NCI-H526 treated with DMSO at 0.1 percent for 48 hours (cell line): ENCODE results near the gene UHRF1.
"Not testable (repeated sequence)": the region's sequence is repeated elsewhere in the genome, so short reads cannot be mapped to it uniquely, and the experiment has no call there.

ENCODE experiments used
- DNase-seq: peaks from one replicate; lab custom pipeline; 2025; lab: John Stamatoyannopoulos, UW

UHRF1 gene

GRCh38 chr19:4971816-4972495 lies 62.7 kb downstream of the UHRF1 start:
- no peak for DNase-seq

DNA sequence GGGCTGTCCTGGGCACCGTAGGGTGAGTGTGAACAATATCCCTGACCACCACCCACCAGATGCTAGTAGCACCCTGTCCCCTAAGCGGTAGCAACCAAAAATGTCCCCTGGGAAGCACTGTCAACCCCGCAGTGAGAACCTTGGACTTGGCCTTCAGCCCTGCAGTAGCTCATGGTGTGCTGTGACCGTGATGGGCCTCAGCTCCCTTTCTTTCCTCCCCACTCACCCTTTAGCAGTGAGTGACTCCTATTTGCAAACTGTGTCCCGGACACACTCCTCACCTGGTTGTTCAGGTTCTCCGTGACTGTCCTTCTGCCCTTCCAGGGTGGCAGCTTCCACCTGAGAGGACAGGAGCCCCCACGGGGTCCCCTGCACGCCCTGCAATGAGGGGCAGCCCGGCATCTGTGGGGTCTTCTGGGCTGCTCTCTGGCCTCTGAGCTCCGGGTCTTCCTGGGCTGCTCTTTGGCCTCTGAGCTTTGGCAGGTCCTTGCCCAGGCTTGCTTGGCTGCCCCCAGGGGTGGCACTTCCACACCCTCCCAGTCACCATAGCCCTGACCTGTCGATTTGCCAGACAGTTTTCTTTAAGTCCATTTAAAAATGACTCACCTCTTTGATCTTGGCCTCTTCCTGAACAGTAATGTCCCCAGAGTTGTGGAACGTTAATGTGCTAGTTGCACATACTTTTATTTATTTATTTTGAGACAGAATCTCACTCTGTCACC lies 63.4 kb downstream of the UHRF1 start:
- DNase-seq = no peak

DNA sequence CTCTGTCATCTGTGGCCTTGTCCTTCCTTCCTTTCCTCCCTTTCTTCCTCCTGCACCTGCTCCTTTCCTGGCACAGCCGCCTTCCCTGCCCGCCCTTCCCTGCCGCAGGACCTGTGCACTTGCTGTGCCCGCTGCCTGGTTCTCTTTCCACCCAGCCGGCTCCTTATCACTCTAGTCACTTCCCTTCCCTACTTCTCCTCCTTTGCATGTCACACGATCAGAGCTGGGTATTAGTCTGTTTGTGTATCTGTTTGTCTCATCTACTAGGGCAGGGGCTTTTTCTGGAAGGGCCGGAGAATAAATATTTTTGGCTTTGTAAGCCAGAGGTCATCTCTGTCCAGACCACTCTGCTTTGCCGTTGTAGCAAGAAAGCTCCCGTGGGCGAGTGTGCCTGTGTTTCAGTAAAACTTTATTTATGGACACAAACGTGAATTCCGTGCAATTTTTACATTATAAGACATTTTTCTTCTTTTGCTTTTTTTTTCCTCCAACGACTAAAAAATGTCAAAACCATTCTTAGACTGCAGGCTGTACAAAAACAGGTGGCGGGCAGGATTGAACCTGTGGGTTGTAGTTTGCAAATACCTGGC lies 65.7 kb downstream of the UHRF1 start:
- no peak for DNase-seq

DNA sequence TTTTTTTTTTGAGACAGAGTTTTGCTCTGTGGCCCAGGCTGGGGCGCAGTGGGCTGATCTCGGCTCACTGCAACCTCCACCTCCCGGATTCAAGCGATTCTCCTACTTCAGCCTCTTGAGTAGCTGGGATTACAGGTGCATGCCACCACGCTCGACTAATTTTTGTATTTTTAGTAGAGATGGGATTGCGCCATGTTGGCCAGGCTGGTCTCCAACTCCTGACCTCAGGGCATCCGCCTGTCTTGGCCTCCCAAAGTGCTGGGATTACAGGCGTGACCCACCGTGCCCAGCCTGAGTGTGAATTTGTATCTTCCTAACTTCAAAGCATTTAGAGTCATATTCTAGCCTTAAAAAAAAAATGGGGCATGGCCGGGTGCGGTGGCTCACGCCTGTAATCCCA lies 66.3 kb downstream of the UHRF1 start:
- DNase-seq = not testable (repeated sequence)

DNA sequence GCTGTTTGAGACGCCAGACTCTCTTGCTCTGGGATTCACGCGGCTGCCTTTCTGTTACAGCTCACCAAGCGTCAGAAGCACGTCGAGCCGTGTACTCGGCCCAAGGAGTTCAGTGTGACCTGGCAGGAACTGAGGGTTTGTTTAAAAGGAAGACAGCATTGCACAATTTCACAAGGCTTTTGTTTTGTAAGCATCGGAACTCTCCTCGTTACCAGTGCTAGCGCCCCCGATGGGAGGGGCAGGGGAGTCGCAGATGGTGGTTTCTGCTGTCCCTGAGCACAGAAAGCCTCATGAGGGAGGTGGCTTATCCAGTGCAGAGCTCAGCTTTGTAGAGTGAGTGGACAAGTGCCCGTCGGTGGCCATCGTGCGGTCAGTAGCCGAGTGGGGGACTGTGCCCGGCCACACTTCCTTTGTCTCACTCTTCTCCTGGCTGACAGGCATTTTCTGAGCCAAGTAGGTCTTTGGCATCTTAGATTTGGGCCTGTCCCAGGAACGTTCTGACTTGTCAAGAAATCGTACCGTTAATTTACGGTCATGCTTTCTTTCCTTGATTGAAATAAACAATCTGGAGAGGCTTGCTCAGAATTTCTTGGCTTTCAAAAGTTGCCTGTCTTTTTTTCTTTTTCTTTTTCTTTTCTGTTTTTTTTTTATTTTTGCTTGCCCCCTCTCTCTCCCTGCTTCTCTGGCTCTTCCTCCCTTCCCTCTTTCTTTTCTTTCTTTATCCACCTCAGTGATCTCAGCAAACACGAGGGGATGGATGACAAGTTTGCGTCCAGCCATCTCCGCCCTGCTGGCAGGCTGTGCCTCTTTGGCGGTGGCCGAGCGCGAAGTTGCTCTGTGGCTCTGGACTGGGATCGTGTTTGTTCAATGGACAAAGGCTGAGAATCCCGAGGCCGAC lies 67.3 kb downstream of the UHRF1 start:
- DNase-seq = no peak

- no peak for DNase-seq
Measured at GRCh38 chr19:4977299-4978174, 68.2 kb downstream of the UHRF1 start.

GRCh38 chr19:4979211-4979807 lies 70.0 kb downstream of the UHRF1 start:
- DNase-seq = no peak

DNA sequence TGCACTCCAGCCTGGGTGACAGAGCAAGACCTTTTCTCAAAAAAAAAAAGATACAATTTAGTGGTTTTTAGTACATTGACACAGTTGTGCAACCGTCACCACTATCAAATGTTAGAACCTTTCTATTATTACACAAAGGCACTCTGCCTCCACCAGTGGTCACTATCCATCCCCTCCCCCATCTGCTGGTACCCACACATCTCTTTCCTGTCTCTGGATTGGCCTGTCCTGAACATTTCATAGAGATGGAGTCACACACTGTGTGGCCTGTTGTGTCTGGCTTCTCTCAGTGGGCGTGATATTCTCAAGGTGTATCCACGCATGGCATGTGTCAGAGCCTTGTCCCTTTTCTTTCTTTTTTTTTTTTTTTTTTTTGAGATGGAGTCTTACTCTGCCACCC lies 70.8 kb downstream of the UHRF1 start:
- no peak for DNase-seq

DNA sequence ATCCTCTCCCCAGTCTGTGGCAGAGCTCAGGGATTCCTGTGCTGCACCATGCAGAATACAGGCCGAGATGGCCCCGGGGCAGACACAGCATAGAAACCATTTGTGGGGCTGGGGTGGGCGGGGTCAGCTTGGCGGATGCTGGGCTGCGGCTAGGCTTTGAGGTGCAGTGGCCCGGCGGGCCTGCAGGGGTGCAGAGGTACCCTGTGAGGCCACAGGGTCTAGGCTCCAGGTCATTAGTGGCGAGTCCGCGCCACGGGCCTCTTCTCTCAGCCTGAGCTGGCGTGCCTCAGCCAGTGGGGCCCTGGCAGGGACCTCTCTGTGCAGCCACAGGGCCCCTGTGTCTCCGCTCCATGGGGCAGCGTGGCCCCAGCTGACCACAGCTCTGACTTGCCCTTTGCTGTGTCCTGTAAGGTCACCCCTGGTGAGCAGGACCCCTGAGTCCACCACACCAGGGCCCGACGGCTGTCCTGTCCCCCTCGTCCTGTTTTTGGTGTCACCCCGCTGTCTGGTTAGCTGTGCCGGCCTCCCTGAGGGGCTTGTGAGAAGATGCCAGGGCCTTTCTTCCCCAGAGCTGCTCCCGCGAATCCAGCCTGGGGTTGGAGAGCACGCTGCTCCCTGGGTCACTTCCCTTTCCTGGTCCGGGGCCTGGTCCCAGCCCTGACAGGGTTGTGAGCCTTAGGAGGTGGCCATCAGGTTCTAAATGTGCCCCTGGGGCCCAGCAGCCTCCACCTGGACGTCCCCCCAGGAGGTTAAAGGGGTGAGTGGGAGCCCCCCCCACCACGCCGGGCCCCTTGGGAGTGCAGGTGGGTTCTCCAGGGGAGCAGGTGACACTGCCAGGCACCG lies 71.8 kb downstream of the UHRF1 start:
- no peak for DNase-seq

GRCh38 chr19:4981681-4981958 lies 72.3 kb downstream of the UHRF1 start:
- DNase-seq = no peak

DNA sequence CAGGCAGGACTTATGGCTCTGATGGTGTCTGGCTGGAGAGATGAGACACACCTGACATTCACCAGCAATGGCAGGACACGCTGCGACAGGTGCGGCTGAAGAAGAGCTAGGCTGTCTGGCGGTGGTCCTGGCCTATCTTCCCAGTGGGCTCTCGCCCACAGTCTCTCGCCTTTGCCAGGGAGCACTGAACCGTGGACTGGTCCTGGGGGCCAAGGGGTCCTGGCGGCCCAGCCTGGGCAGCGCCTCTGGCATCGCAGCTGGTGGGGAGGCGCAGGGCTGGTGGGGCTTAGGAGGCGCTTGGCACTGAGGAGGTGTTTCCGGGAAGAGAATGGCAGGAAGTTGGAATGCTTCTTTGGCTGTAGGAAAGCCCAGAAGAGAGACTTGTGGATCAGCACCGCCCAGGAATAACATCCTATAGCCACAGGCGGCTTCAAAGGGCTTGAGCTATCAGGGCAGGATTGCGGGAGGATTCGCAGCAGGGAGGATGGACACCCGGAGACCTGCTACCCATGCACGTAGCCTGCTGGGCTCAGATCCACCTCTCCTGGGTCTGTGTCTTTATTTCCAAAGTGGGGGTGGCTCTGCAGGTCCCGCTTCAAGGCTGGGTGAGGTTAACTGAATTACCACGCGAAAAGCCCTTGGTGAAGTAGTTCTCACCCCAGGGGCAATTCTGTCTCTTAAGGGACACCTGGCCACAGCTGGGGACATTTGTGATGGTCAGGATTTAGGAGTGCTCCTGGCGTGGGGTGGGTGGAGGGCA lies 74.2 kb downstream of the UHRF1 start:
- DNase-seq = no peak

- DNase-seq = no peak
Measured at GRCh38 chr19:4984106-4984380, 74.7 kb downstream of the UHRF1 start.

DNA sequence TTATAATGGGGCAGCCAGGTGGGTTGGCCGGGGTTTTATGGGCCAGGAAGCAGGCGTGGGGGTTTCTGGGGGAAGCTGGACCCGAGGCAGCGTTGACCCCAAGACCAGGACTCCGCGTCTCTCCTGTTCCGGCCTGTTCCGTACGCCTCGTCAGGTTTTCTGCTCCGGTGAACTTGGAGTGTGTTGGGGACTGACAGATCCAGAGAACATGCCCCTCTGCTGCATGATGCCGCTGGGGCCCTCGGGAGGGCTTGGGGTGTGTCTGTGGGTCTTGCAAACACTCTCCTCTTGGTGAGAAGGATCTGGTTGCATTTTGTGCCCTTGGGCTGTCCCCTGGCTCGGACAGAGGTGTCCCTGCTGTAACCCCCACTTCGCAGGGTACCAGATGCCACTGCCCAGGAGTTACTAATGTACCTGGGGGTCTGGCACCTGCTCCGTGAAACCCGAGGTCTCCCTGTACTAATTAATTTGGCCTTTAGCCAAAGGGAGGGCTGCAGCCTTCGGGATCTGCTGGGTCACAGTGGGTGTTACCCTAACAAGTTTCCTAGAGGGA lies 75.2 kb downstream of the UHRF1 start:
- DNase-seq = no peak

GRCh38 chr19:4985551-4985991 lies 76.3 kb downstream of the UHRF1 start:
- no peak for DNase-seq

DNA sequence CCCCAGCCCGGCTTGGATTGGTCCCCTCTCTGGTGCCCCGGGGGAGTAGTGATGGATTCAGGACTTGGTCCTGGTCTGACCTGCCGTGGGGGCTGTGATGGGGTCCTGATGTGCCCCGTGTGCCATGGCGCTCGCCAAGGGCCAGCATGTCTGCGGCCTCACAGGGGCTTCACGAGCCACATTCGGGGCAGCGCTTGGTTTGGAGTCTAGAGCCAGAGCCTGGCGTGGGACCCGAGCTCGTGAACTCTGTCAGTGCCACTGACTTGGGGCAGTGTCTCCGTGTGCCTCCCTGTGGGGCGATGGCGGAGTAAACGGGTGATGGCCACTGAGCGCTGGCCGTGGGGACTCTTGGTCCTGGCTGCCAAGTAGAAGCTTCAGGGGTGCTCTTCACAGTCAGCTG lies 76.8 kb downstream of the UHRF1 start:
- no peak for DNase-seq

GRCh38 chr19:4986471-4986891 lies 77.2 kb downstream of the UHRF1 start:
- DNase-seq = no peak

- DNase-seq = no peak
Measured at GRCh38 chr19:4987256-4987655, 78.0 kb downstream of the UHRF1 start.

GRCh38 chr19:4987692-4988370 lies 78.5 kb downstream of the UHRF1 start:
- DNase-seq = no peak

GRCh38 chr19:4988770-4989251 lies 79.5 kb downstream of the UHRF1 start:
- DNase-seq = no peak
